HepG2 (cell line): Measurements from ENCODE around the gene GSAP. TPM values are rescaled to one million over a fixed set of nuclear protein-coding genes. Genes with fewer than 3 reads are reported as not detected.
A peak's percentile ranks its signal among the peaks of the same experiment; 100 is the strongest.

Source experiments
- DBP ChIP-seq: sonication (generic); formaldehyde crosslinking; IDR thresholded peaks from 2 replicates; pipeline ENCODE4 v1.4.0; 2020; ENCODE audit warnings: missing genetic modification reagents; ENCODE audit errors: not compliant biosample characterization
- DR1 ChIP-seq: sonication (generic); formaldehyde crosslinking; IDR thresholded peaks from 2 replicates; pipeline ENCODE4 v1.8.0; 2021; ENCODE audit warnings: mild to moderate bottlenecking, missing genetic modification reagents, inconsistent platforms
- GTF3A ChIP-seq: sonication (generic); formaldehyde crosslinking; conservative IDR thresholded peaks from 2 replicates; pipeline ENCODE4 v1.4.0; 2020; ENCODE audit warnings: mild to moderate bottlenecking, missing genetic modification reagents
- HOMEZ ChIP-seq: IDR thresholded peaks from 2 replicates; pipeline ENCODE4 v1.6.1; 2016; ENCODE audit warnings: low read depth
- IKZF1 ChIP-seq: fragments of 450-650 bp; IDR thresholded peaks from 2 replicates; pipeline ENCODE4 v1.7.1; 2016
- JUND ChIP-seq: sonication (generic); formaldehyde crosslinking; IDR thresholded peaks from 2 replicates; pipeline ENCODE4 v1.8.0; 2022; ENCODE audit warnings: mild to moderate bottlenecking, missing genetic modification reagents
- KLF11 ChIP-seq: IDR thresholded peaks from 2 replicates; pipeline ENCODE4 v1.6.1; 2016; ENCODE audit warnings: missing compliant biosample characterization
- MAF1 ChIP-seq: sonication (generic); formaldehyde crosslinking; IDR thresholded peaks from 2 replicates; pipeline ENCODE4 v1.5.0; 2020; ENCODE audit warnings: missing genetic modification reagents, borderline replicate concordance
- NBN ChIP-seq: fragments of 450-650 bp; conservative IDR thresholded peaks from 2 replicates; pipeline ENCODE4 v1.6.1; 2017
- RAD51 ChIP-seq: fragments of 450-650 bp; IDR thresholded peaks from 2 replicates; pipeline ENCODE4 v1.6.1; 2016; ENCODE audit warnings: borderline replicate concordance
- RXRA ChIP-seq: sonication (generic); formaldehyde crosslinking; IDR thresholded peaks from 2 replicates; pipeline ENCODE4 v1.5.1; 2020; ENCODE audit warnings: missing genetic modification reagents
- SIX4 ChIP-seq: sonication (generic); formaldehyde crosslinking; IDR thresholded peaks from 2 replicates; pipeline ENCODE4 v1.4.0; 2020; ENCODE audit warnings: missing genetic modification reagents
- SP2 ChIP-seq: sonication (generic); formaldehyde crosslinking; IDR thresholded peaks from 2 replicates; pipeline ENCODE4 v1.5.1; 2020; ENCODE audit warnings: mild to moderate bottlenecking, missing genetic modification reagents
- TFE3 ChIP-seq: IDR thresholded peaks from 2 replicates; pipeline ENCODE4 v1.6.1; 2016
- ZBTB1 ChIP-seq: sonication (generic); formaldehyde crosslinking; IDR thresholded peaks from 2 replicates; pipeline ENCODE4 v1.4.0; 2020; ENCODE audit warnings: missing genetic modification reagents, borderline replicate concordance
- ZBTB39 ChIP-seq: sonication (generic); formaldehyde crosslinking; IDR thresholded peaks from 2 replicates; pipeline ENCODE4 v1.5.0; 2020; ENCODE audit warnings: missing genetic modification reagents
- ZFP82 ChIP-seq: sonication (generic); formaldehyde crosslinking; IDR thresholded peaks from 2 replicates; pipeline ENCODE4 v1.5.1; 2020; ENCODE audit warnings: mild to moderate bottlenecking, missing genetic modification reagents, borderline replicate concordance
- ZKSCAN5 ChIP-seq: sonication (generic); formaldehyde crosslinking; IDR thresholded peaks from 2 replicates; pipeline ENCODE4 v1.5.1; 2020; ENCODE audit warnings: mild to moderate bottlenecking, missing genetic modification reagents
- ZNF136 ChIP-seq: sonication (generic); formaldehyde crosslinking; IDR thresholded peaks from 2 replicates; pipeline ENCODE4 v1.8.1; 2022; ENCODE audit warnings: low read depth, mild to moderate bottlenecking, moderate library complexity, missing genetic modification reagents
- ZNF383 ChIP-seq: sonication (generic); formaldehyde crosslinking; IDR thresholded peaks from 2 replicates; pipeline ENCODE4 v1.4.0; 2020; ENCODE audit warnings: missing genetic modification reagents, mild to moderate bottlenecking, borderline replicate concordance
- ZNF562 ChIP-seq: sonication (generic); formaldehyde crosslinking; IDR thresholded peaks from 2 replicates; pipeline ENCODE4 v1.8.0; 2022; ENCODE audit warnings: missing genetic modification reagents, borderline replicate concordance
- ZNF639 ChIP-seq: conservative IDR thresholded peaks from 2 replicates; pipeline ENCODE4 v1.6.1; 2018; ENCODE audit warnings: missing genetic modification reagents
- ZNF652 ChIP-seq: IDR thresholded peaks from 2 replicates; pipeline ENCODE4 v1.6.1; 2016; ENCODE audit warnings: low read depth, borderline replicate concordance
- ZNF7 ChIP-seq: IDR thresholded peaks from 2 replicates; pipeline ENCODE4 v1.6.1; 2016; ENCODE audit warnings: missing biosample characterization, missing genetic modification reagents
- ZNF709 ChIP-seq: sonication (generic); formaldehyde crosslinking; IDR thresholded peaks from 2 replicates; pipeline ENCODE4 v1.5.0; 2020; ENCODE audit warnings: mild to moderate bottlenecking, missing genetic modification reagents
- polyA plus RNA-seq, 8 experiments: library from polyadenylated mRNA; depleted of rRNA in 3 of 8; stranded (reverse) in 7 of 8; unstranded in 1 of 8; fragments of >200 nt; fragmentation: Illumina TruSeq in 4 of 8; extraction: Trizol in 4 of 8; gene quantifications; 2 replicates each; pipeline versions ENCODE4 v1.2.1 to v1.2.3, GENCODE V29; 2011 to 2016; ENCODE audit warnings: low read depth in 4 of 8, missing spikeins in 1 of 8, mixed read lengths in 1 of 8; ENCODE audit not compliant: insufficient read depth in 1 of 8
- total RNA-seq, 5 experiments: library from RNA; depleted of rRNA; stranded (reverse); fragments of >200 nt; fragmentation: Illumina TruSeq; extraction: Trizol; gene quantifications; 2 replicates each; pipeline ENCODE4 v1.2.3, GENCODE V29; 2016; ENCODE audit warnings: low read depth in 1 of 5

Gene GSAP
- total and polyA plus RNA-seq, 2 of the 13 experiments (the other 11 are each of a cell fraction or from before 2014, with no cell fraction given): 34.6 to 40.6 TPM

- TF ChIP-seq RXRA (CRISPR knock-in tag) (no peak), GTF3A (no peak), ZNF562 (CRISPR knock-in tag) (no peak), ZNF7 (0 out of 2 replicates have a peak, but pooled peaks have one; percentile 5), ZFP82 (CRISPR knock-in tag) (no peak), JUND (CRISPR knock-in tag) (no peak), ZNF136 (0 out of 2 replicates have a peak, but pooled peaks have one; percentile 20), SIX4 (no peak), ZBTB39 (CRISPR knock-in tag) (no peak), HOMEZ (CRISPR knock-in tag) (no peak), ZKSCAN5 (CRISPR knock-in tag) (no peak), ZNF383 (CRISPR knock-in tag) (no peak), ZNF639 (CRISPR knock-in tag) (no peak), TFE3 (CRISPR knock-in tag) (no peak), ZNF652 (peak; percentile 36; the same call in 1 of the 2 replicates), DBP (CRISPR knock-in tag) (no peak), ZNF709 (0 out of 2 replicates have a peak, but pooled peaks have one; percentile 7), KLF11 (no peak), RAD51 (no peak), SP2 (CRISPR knock-in tag) (0 out of 2 replicates have a peak, but pooled peaks have one; percentile 24), IKZF1 (no peak), ZBTB1 (CRISPR knock-in tag) (no peak), NBN (no peak), DR1 (CRISPR knock-in tag) (no peak), MAF1 (CRISPR knock-in tag) (no peak)
Measured at GRCh38 chr7:77416621-77417371, 647 bp upstream of the GSAP start (continued).
